SK-N-SH (cell line): ENCODE measurements around the gene C4orf50.

Experiments
- CTCF ChIP-seq: fragments of 200-600 bp; sonication (generic); IDR thresholded peaks from 2 replicates; pipeline ENCODE4 v1.6.1; 2017; ENCODE audit warnings: antibody characterized with exemption, mild to moderate bottlenecking, moderate library complexity
- EP300 ChIP-seq, 2 experiments: IDR thresholded peaks; 2 replicates each; pipeline versions ENCODE4 v1.4.0 to v1.6.1; 2012; ENCODE audit warnings: borderline replicate concordance in 1 of 2, low read depth in 1 of 2, low read length in 1 of 2
- MXI1 ChIP-seq: IDR thresholded peaks from 2 replicates; pipeline ENCODE4 v1.6.1; 2012; ENCODE audit warnings: mild to moderate bottlenecking, low read depth, low read length, improper control_type of control experiment
- REST ChIP-seq: IDR thresholded peaks from 2 replicates; pipeline ENCODE4 v1.6.1; 2012; ENCODE audit warnings: mild to moderate bottlenecking, low read depth, low read length, moderate library complexity
- SIN3A ChIP-seq: IDR thresholded peaks from 2 replicates; pipeline ENCODE4 v1.6.1; 2012; ENCODE audit warnings: low read depth, mild to moderate bottlenecking, low read length, moderate library complexity, borderline replicate concordance

DNA sequence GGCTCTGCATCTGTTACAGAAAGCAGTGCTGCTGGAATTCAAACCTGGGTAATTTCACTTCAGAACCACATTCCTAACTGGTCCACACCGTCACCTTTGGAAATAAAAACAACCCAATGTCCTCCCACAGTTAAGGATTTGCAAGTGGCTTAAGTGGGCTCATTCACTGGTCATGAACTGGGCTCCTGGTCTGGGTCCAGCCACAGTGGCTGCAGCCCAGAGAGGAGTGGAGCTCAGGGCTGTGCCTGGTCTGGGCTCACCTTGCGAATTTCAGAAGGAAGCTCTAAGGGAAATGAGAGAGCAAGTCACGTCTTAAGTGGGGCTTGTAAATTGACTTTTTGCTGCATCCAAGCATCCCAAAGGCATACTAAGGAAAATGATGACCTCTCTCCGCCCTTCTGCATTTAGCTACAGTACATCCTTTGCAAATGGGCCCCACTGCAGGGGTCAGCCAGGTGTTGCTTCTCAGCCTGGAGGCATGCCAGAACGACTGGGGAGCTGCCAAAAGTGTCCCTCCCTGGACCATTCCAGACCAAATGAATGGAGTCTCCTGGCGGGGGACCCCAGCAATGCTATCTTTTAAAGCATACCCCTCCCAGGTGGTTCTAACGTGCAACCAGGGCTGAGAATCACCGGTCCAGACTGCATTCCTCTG is 99.8 kb downstream of the C4orf50 start:
- TF ChIP-seq CTCF = no peak
- no peak for TF ChIP-seq MXI1
- TF ChIP-seq REST = no peak
- TF ChIP-seq EP300 (IDR thresholded peaks at IDR 0.05; ENCODE audit: borderline replicate concordance in 1 of 2, low read depth in 1 of 2, low read length in 1 of 2) = no peak
- no peak for TF ChIP-seq SIN3A
